Hindlimb muscle (tissue), 1 donor: ENCODE measurements around the gene MAD1L1. TPM values are rescaled to one million over a fixed set of nuclear protein-coding genes. Genes with fewer than 3 reads are reported as not detected.
"Not testable (repeated sequence)": the region's sequence is repeated elsewhere in the genome, so short reads cannot be mapped to it uniquely, and the experiment has no call there.

Source experiments
- DNase-seq: peaks from one replicate; pipeline ENCODE4 v3.0.0-alpha.2; 2013
- polyA plus RNA-seq: library from polyadenylated mRNA; unstranded; fragments of 120-200 nt; gene quantifications from one replicate; pipeline ENCODE4 v1.2.1, GENCODE V29; 2013; ENCODE audit not compliant: insufficient read length

The MAD1L1 gene
- polyA plus RNA-seq, 1 donor: 27.6 TPM

- DNase-seq: no peak
Observed at GRCh38 chr7:1936006-1936310, 296.8 kb downstream of the MAD1L1 start.

GRCh38 chr7:1935176-1936005 lies 297.4 kb downstream of the MAD1L1 start:
- no peak for DNase-seq

DNA sequence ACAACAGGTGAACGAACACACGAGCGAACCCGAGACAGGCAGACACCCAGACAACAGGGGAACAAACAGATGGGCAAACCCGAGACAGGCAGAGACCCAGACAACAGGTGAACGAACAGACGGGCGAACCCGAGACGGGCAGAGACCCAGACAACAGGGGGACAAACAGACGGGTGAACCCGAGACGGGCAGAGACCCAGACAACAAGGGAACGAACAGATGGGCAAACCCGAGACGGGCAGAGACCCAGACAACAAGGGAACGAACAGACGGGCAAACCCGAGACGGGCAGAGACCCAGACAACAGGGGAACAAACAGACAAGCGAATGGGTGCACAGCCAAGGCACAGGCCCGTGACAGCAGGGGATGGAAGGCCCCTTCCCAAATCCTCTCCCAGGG lies 298.0 kb downstream of the MAD1L1 start:
- no peak for DNase-seq

GRCh38 chr7:1934017-1934416 lies 298.7 kb downstream of the MAD1L1 start:
- DNase-seq: no peak

DNA sequence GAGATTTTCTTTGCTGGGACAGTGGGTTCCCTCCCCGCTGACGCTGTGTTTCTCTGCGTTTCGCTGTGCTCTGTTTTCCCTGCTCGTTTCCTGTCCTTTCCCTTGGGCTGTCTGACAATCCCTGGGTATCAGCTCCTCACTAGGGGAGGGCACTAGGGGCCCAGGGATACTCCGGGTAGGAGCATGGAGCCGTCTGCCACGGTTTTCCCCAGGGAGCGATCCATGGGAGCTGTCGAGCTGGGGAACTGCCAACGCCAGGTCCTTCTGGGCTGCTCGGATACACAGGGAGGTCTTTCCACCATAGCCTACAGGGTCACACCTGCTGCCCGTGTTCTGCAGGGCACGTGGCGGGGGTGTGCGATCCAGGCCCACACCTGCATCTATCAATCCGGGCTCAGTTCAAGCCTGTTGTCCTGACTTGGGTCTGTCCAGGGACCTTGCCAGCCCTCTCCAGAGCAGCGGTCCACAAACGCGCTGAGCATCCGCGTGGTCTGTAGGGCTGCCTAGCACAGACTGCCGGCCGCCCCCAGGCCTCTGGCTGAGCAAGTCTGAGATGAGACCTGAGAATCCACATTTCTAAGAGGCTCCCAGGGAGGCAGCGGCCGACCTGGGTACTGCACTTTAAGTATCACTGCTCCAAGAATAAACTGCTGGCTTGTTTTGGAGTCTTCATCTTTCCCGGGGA lies 299.5 kb downstream of the MAD1L1 start:
- DNase-seq: no peak

GRCh38 chr7:1931951-1932270 lies 300.8 kb downstream of the MAD1L1 start:
- no peak for DNase-seq

DNA sequence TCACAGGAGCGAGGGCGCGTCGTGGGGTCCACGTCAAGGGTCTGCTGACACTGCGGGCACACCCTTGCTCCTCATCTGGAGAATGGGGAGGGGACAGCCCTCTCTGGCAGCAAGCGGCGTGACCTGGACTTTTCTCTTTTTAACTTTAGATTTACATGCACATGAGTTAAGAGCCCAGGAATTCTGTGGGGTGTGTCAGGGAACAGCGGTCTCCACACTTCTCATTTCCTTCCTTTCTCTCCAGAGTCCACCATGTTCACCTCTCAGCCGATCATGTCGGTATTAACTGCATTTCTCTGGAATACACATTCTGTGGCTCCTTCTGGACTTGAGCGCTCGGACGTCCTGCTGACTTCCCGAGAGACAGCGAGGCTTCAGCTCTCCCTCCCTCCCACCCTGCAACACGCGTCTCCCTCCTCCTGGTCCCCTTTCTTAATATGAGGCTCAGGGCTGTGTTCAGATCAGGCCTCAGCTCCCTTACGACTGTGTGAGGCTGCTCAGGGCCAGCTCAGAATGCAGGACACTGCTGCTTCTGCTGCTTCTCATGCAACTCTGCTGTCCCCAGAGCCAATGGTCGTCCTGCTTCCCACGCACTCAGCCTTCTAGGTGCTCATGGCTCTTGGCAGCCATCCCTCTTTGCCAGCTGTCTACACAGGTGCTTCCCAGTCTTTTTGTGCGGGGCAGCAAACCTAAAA lies 301.3 kb downstream of the MAD1L1 start:
- DNase-seq: no peak

GRCh38 chr7:1930381-1931065 lies 302.2 kb downstream of the MAD1L1 start:
- no peak for DNase-seq

- not testable (repeated sequence) for DNase-seq
Observed at GRCh38 chr7:1929349-1929925, 303.3 kb downstream of the MAD1L1 start.

GRCh38 chr7:1928645-1929348 lies 303.9 kb downstream of the MAD1L1 start:
- DNase-seq: no peak

GRCh38 chr7:1927937-1928644 lies 304.7 kb downstream of the MAD1L1 start:
- no peak for DNase-seq

- DNase-seq: no peak
Observed at GRCh38 chr7:1926908-1927306, 305.8 kb downstream of the MAD1L1 start.

- DNase-seq: no peak
Observed at GRCh38 chr7:1925973-1926907, 306.5 kb downstream of the MAD1L1 start.

DNA sequence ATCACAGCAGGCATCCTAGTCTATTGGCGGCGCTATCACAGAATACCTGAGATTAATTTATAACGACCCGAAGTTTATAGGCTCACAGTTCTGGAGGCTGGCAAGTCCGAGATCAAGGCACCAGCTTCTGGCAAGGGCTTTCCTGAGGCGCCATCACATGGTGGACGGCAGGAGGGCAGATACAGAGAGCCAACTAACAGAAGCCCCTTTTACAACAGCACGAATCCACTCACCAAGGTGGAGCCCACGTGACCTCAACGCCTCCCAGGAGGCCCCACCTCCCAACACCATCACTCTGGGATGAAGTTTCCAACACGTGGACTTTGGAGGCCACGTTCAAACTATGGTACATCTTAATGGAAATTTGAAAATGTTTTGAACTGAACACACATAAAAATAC lies 307.4 kb downstream of the MAD1L1 start:
- DNase-seq: no peak

DNA sequence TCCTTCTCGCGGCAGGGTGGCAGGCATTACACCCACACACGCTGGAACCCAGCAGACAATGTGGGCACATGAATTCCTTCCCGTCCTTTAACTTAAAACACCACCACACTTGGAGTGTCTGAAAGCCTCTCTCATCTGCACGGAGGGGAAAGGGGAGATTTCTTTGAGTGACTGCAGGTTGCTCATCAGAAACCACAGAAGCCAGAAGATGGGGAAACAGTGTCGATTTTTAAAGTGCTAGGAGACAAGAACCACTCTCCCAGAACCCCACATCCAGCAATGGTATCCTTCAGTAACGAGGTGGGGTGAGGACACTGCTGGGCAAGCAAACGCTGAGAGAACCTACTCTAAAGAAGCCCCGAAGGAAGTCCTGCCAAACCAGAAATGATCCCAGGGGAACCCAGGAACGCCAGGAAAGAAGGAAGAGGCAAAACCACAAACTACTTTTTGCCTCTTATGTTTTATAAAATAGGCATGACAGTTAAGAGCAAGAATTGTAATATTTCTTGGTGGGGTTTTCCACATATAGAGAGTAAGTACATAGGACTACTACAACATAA lies 308.4 kb downstream of the MAD1L1 start:
- DNase-seq: no peak

GRCh38 chr7:1923409-1924257 lies 309.1 kb downstream of the MAD1L1 start:
- DNase-seq: no peak

GRCh38 chr7:1922870-1923236 lies 309.9 kb downstream of the MAD1L1 start:
- no peak for DNase-seq

DNA sequence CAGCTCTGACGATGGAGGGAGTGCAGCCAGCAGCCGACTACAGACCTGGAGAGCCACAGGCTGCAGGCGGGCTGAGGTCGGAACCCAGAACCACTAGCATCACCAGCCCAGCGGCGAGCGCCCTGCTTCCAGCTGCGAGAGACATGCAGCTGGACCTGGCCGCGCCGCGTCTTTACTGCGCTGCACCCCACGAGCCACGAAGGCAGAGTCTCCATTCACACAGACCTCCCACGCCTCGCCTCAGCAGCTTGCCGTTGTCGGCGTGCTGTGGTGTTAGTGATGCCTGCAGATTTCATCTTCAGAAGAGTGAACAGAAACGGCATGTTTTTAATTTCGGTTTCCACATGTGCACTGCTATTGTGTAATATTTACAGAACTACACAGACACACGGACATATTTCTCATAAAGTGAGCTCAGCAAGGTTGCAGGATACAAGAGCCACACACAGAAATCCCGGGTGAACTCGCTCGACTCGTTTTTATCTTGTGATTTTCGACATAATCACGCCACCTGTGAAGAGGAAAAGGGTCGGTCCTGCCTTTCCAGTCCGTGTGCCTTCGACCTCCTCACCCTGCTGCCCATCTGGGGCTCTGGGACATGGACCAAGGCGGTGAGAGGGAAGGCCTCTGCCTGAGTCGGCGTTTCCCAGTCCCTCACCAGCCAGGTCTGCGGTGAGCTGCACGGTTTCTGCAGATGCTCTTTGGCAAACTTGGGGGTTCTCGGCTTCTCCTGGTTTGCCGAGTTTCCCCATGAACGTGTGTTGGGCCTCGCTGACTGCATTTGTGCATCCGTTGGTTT lies 310.5 kb downstream of the MAD1L1 start:
- DNase-seq: peak; percentile 24
